HEK293 (cell line): ENCODE measurements around the gene LGALS3BP.

Experiments
- BCL11B ChIP-seq: fragments of 450-650 bp; formaldehyde crosslinking; IDR thresholded peaks from 2 replicates; pipeline ENCODE4 v1.5.1; 2016; ENCODE audit warnings: low read depth, missing biosample characterization, missing genetic modification characterization
- EGR2 ChIP-seq: fragments of 450-650 bp; formaldehyde crosslinking; IDR thresholded peaks from 2 replicates; pipeline ENCODE4 v1.5.1; 2016; ENCODE audit warnings: low read depth, missing biosample characterization, missing genetic modification characterization
- FEZF1 ChIP-seq: fragments of 450-650 bp; formaldehyde crosslinking; IDR thresholded peaks from 2 replicates; pipeline ENCODE4 v1.5.1; 2016; ENCODE audit warnings: missing biosample characterization, missing genetic modification characterization
- GFI1B ChIP-seq: fragments of 450-650 bp; formaldehyde crosslinking; IDR thresholded peaks from 2 replicates; pipeline ENCODE4 v1.5.1; 2016; ENCODE audit warnings: missing biosample characterization, missing genetic modification characterization
- SP3 ChIP-seq: fragments of 450-650 bp; formaldehyde crosslinking; IDR thresholded peaks from 2 replicates; pipeline ENCODE4 v1.5.1; 2016; ENCODE audit warnings: missing biosample characterization, missing genetic modification characterization
- ZBTB21 ChIP-seq: fragments of 450-650 bp; formaldehyde crosslinking; IDR thresholded peaks from 2 replicates; pipeline ENCODE4 v1.5.1; 2017; ENCODE audit warnings: missing biosample characterization, missing genetic modification characterization
- ZNF10 ChIP-seq: fragments of 450-650 bp; formaldehyde crosslinking; IDR thresholded peaks from 2 replicates; pipeline ENCODE4 v1.5.1; 2017; ENCODE audit warnings: missing biosample characterization, missing genetic modification characterization
- ZNF132 ChIP-seq: fragments of 450-650 bp; formaldehyde crosslinking; IDR thresholded peaks from 2 replicates; pipeline ENCODE4 v1.5.1; 2017; ENCODE audit warnings: missing biosample characterization, missing genetic modification characterization, borderline replicate concordance
- ZNF214 ChIP-seq: fragments of 450-650 bp; formaldehyde crosslinking; IDR thresholded peaks from 2 replicates; pipeline ENCODE4 v1.5.1; 2017; ENCODE audit warnings: missing biosample characterization, mild to moderate bottlenecking, missing genetic modification characterization, borderline replicate concordance
- ZNF221 ChIP-seq: fragments of 450-650 bp; formaldehyde crosslinking; IDR thresholded peaks from 2 replicates; pipeline ENCODE4 v1.5.1; 2017; ENCODE audit warnings: missing biosample characterization, missing genetic modification characterization, borderline replicate concordance
- ZNF23 ChIP-seq: fragments of 450-650 bp; formaldehyde crosslinking; IDR thresholded peaks from 2 replicates; pipeline ENCODE4 v1.5.1; 2016; ENCODE audit warnings: missing biosample characterization, missing genetic modification characterization, borderline replicate concordance
- ZNF350 ChIP-seq: fragments of 450-650 bp; formaldehyde crosslinking; IDR thresholded peaks from 2 replicates; pipeline ENCODE4 v1.5.0; 2017; ENCODE audit warnings: missing biosample characterization, mild to moderate bottlenecking, missing genetic modification characterization
- ZNF544 ChIP-seq: fragments of 450-650 bp; formaldehyde crosslinking; IDR thresholded peaks from 2 replicates; pipeline ENCODE4 v1.5.0; 2017; ENCODE audit warnings: missing biosample characterization, missing genetic modification characterization
- ZNF560 ChIP-seq: fragments of 450-650 bp; formaldehyde crosslinking; IDR thresholded peaks from 2 replicates; pipeline ENCODE4 v1.5.1; 2017; ENCODE audit warnings: missing biosample characterization, missing genetic modification characterization, borderline replicate concordance
- ZNF658 ChIP-seq: fragments of 450-650 bp; formaldehyde crosslinking; IDR thresholded peaks from 2 replicates; pipeline ENCODE4; 2016; ENCODE audit warnings: missing biosample characterization, missing genetic modification characterization
- ZNF707 ChIP-seq: fragments of 450-650 bp; formaldehyde crosslinking; IDR thresholded peaks from 2 replicates; pipeline ENCODE4 v1.5.1; 2016; ENCODE audit warnings: missing biosample characterization, missing genetic modification characterization
- ZNF76 ChIP-seq: fragments of 450-650 bp; formaldehyde crosslinking; IDR thresholded peaks from 2 replicates; pipeline ENCODE4; 2016; ENCODE audit warnings: low read depth, missing biosample characterization, missing genetic modification characterization, borderline replicate concordance
- ZNF776 ChIP-seq: fragments of 450-650 bp; formaldehyde crosslinking; IDR thresholded peaks from 2 replicates; pipeline ENCODE4 v1.5.0; 2017; ENCODE audit warnings: missing biosample characterization, missing genetic modification characterization, borderline replicate concordance
- ZNF791 ChIP-seq: fragments of 450-650 bp; formaldehyde crosslinking; IDR thresholded peaks from 2 replicates; pipeline ENCODE4 v1.5.1; 2016; ENCODE audit warnings: missing biosample characterization, missing genetic modification characterization
- TF ChIP-seq, protein P1 (sequence below): fragments of 450-650 bp; formaldehyde crosslinking; IDR thresholded peaks from 2 replicates; pipeline ENCODE4 v1.5.1; 2016; ENCODE audit warnings: missing biosample characterization, missing genetic modification characterization
- TF ChIP-seq, protein P2 (sequence below): fragments of 450-650 bp; formaldehyde crosslinking; IDR thresholded peaks from 2 replicates; pipeline ENCODE4 v1.5.0; 2017; ENCODE audit warnings: missing biosample characterization, missing genetic modification characterization, borderline replicate concordance
- TF ChIP-seq, protein P3 (sequence below): fragments of 450-650 bp; formaldehyde crosslinking; IDR thresholded peaks from 2 replicates; pipeline ENCODE4 v1.5.1; 2016; ENCODE audit warnings: missing biosample characterization, missing genetic modification characterization
- TF ChIP-seq, protein P4 (sequence below): fragments of 450-650 bp; formaldehyde crosslinking; IDR thresholded peaks from 2 replicates; pipeline ENCODE4 v1.5.1; 2016; ENCODE audit warnings: missing biosample characterization, missing genetic modification characterization
- TF ChIP-seq, protein P5 (sequence below): fragments of 450-650 bp; formaldehyde crosslinking; IDR thresholded peaks from 2 replicates; pipeline ENCODE4 v1.5.1; 2017; ENCODE audit warnings: missing biosample characterization, missing genetic modification characterization
- TF ChIP-seq, protein P6 (sequence below): sonication (generic); formaldehyde crosslinking; IDR thresholded peaks from 2 replicates; pipeline ENCODE4 v1.8.1; 2022; ENCODE audit warnings: mild to moderate bottlenecking, moderate library complexity, missing genetic modification reagents
- TF ChIP-seq, protein P7 (sequence below): fragments of 450-650 bp; formaldehyde crosslinking; IDR thresholded peaks from 2 replicates; pipeline ENCODE4 v1.5.1; 2016; ENCODE audit warnings: missing biosample characterization, missing genetic modification characterization

LGALS3BP gene

DNA sequence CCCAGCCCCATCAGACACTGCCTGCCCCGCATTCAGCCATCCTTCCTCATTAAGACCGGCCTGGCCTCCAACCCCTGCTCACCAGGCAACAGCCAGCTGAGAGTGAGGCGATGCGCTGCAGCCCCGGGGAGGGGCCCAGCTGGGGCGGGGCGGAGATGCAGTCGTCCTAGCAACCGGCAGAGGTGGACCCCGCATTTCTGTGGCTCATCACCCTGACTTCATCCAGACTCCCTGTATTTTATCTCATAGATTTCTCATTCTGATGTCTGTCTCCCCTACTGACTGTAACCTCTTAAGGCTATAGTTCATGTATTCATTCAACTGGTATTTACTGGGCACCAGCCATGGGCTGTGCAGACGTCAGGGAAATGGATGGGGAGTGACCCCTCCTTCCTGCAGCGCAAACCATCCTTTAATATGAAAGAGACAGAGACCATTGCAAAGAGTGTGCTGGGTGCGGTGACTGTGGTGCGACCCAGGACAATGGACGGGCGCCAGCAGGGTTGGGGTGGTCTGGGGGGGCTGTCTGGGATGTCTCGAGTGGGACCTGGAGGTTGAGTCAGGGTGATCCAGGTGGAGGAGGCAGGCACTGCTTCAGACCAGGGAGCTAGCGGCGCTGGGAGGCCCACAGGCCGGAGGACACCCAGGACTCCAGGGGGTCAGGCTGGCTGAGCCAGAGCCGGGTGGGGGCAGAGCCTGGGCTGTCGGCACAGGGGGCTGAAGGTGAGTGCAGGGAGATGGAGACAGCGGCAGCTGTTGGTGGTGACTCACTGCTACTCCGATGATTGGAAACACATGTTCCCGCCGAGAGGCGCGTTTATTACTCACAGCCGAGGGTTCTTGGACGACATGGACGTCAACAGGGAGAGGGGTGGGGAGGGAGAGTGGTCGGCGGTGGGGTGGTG lies 44.1 kb downstream of the LGALS3BP start (continued):
- no peak for TF ChIP-seq ZNF214 (tag by site-specific recombination)
- TF ChIP-seq, protein P1, sequence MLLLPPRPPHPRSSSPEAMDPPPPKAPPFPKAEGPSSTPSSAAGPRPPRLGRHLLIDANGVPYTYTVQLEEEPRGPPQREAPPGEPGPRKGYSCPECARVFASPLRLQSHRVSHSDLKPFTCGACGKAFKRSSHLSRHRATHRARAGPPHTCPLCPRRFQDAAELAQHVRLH (tag by site-specific recombination) = no peak
- TF ChIP-seq ZNF23 = no peak
- TF ChIP-seq ZNF10 = no peak
- TF ChIP-seq ZNF658 (tag by site-specific recombination) = no peak
- peak; percentile 55; the same call in 1 of the 2 replicates for TF ChIP-seq ZNF76 (tag by site-specific recombination)
- TF ChIP-seq, protein P2, sequence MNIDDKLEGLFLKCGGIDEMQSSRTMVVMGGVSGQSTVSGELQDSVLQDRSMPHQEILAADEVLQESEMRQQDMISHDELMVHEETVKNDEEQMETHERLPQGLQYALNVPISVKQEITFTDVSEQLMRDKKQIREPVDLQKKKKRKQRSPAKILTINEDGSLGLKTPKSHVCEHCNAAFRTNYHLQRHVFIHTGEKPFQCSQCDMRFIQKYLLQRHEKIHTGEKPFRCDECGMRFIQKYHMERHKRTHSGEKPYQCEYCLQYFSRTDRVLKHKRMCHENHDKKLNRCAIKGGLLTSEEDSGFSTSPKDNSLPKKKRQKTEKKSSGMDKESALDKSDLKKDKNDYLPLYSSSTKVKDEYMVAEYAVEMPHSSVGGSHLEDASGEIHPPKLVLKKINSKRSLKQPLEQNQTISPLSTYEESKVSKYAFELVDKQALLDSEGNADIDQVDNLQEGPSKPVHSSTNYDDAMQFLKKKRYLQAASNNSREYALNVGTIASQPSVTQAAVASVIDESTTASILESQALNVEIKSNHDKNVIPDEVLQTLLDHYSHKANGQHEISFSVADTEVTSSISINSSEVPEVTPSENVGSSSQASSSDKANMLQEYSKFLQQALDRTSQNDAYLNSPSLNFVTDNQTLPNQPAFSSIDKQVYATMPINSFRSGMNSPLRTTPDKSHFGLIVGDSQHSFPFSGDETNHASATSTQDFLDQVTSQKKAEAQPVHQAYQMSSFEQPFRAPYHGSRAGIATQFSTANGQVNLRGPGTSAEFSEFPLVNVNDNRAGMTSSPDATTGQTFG (tag by site-specific recombination) = no peak
- no peak for TF ChIP-seq ZNF560 (tag by site-specific recombination)
- peak; percentile 75 for TF ChIP-seq ZBTB21
- TF ChIP-seq SP3 = no peak
- TF ChIP-seq, protein P3, sequence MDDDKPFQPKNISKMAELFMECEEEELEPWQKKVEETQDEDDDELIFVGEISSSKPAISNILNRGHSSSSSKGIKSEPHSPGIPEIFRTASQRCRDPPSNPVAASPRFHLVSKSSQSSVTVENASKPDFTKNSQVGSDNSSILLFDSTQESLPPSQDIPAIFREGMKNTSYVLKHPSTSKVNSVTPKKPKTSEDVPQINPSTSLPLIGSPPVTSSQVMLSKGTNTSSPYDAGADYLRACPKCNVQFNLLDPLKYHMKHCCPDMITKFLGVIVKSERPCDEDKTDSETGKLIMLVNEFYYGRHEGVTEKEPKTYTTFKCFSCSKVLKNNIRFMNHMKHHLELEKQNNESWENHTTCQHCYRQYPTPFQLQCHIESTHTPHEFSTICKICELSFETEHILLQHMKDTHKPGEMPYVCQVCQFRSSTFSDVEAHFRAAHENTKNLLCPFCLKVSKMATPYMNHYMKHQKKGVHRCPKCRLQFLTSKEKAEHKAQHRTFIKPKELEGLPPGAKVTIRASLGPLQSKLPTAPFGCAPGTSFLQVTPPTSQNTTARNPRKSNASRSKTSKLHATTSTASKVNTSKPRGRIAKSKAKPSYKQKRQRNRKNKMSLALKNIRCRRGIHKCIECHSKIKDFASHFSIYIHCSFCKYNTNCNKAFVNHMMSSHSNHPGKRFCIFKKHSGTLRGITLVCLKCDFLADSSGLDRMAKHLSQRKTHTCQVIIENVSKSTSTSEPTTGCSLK = no peak
- no peak for TF ChIP-seq EGR2 (tag by site-specific recombination)
- TF ChIP-seq, protein P4, sequence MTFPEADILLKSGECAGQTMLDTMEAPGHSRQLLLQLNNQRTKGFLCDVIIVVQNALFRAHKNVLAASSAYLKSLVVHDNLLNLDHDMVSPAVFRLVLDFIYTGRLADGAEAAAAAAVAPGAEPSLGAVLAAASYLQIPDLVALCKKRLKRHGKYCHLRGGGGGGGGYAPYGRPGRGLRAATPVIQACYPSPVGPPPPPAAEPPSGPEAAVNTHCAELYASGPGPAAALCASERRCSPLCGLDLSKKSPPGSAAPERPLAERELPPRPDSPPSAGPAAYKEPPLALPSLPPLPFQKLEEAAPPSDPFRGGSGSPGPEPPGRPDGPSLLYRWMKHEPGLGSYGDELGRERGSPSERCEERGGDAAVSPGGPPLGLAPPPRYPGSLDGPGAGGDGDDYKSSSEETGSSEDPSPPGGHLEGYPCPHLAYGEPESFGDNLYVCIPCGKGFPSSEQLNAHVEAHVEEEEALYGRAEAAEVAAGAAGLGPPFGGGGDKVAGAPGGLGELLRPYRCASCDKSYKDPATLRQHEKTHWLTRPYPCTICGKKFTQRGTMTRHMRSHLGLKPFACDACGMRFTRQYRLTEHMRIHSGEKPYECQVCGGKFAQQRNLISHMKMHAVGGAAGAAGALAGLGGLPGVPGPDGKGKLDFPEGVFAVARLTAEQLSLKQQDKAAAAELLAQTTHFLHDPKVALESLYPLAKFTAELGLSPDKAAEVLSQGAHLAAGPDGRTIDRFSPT = peak; percentile 92
- no peak for TF ChIP-seq ZNF544 (tag by site-specific recombination)
- TF ChIP-seq, protein P5, sequence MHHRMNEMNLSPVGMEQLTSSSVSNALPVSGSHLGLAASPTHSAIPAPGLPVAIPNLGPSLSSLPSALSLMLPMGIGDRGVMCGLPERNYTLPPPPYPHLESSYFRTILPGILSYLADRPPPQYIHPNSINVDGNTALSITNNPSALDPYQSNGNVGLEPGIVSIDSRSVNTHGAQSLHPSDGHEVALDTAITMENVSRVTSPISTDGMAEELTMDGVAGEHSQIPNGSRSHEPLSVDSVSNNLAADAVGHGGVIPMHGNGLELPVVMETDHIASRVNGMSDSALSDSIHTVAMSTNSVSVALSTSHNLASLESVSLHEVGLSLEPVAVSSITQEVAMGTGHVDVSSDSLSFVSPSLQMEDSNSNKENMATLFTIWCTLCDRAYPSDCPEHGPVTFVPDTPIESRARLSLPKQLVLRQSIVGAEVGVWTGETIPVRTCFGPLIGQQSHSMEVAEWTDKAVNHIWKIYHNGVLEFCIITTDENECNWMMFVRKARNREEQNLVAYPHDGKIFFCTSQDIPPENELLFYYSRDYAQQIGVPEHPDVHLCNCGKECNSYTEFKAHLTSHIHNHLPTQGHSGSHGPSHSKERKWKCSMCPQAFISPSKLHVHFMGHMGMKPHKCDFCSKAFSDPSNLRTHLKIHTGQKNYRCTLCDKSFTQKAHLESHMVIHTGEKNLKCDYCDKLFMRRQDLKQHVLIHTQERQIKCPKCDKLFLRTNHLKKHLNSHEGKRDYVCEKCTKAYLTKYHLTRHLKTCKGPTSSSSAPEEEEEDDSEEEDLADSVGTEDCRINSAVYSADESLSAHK (tag by site-specific recombination) = no peak
- no peak for TF ChIP-seq ZNF221
- no peak for TF ChIP-seq ZNF776 (tag by site-specific recombination)
- TF ChIP-seq ZNF791 (tag by site-specific recombination) = no peak
- TF ChIP-seq ZNF707 (tag by site-specific recombination) = no peak
- 0 out of 2 replicates have a peak, but pooled peaks have one; percentile 14 for TF ChIP-seq BCL11B
- TF ChIP-seq, protein P6, sequence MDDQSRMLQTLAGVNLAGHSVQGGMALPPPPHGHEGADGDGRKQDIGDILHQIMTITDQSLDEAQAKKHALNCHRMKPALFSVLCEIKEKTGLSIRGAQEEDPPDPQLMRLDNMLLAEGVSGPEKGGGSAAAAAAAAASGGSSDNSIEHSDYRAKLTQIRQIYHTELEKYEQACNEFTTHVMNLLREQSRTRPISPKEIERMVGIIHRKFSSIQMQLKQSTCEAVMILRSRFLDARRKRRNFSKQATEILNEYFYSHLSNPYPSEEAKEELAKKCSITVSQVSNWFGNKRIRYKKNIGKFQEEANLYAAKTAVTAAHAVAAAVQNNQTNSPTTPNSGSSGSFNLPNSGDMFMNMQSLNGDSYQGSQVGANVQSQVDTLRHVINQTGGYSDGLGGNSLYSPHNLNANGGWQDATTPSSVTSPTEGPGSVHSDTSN = no peak
- no peak for TF ChIP-seq FEZF1 (tag by site-specific recombination)
- TF ChIP-seq ZNF350 = no peak
- TF ChIP-seq, protein P7, sequence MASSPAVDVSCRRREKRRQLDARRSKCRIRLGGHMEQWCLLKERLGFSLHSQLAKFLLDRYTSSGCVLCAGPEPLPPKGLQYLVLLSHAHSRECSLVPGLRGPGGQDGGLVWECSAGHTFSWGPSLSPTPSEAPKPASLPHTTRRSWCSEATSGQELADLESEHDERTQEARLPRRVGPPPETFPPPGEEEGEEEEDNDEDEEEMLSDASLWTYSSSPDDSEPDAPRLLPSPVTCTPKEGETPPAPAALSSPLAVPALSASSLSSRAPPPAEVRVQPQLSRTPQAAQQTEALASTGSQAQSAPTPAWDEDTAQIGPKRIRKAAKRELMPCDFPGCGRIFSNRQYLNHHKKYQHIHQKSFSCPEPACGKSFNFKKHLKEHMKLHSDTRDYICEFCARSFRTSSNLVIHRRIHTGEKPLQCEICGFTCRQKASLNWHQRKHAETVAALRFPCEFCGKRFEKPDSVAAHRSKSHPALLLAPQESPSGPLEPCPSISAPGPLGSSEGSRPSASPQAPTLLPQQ = peak; percentile 83
- no peak for TF ChIP-seq GFI1B
- TF ChIP-seq ZNF132 (tag by site-specific recombination) = no peak
